KMS-11 (cell line): ENCODE results near the gene GREB1L.

Source experiments
- H2AFZ ChIP-seq: fragments of 200-600 bp; sonication (generic); 2 replicates; pipeline ENCODE4 v1.6.1; 2016; ENCODE audit warnings: antibody characterized with exemption, mixed run types, low read depth
- H3K27ac ChIP-seq: fragments of 200-600 bp; sonication (generic); 2 replicates; pipeline ENCODE4 v1.6.1; 2016; ENCODE audit warnings: mild to moderate bottlenecking, mixed run types
- H3K27me3 ChIP-seq: fragments of 200-600 bp; sonication (generic); 2 replicates; pipeline ENCODE4 v1.6.1; 2017; ENCODE audit warnings: mild to moderate bottlenecking, low read depth, mixed run types, moderate library complexity; ENCODE audit not compliant: insufficient read depth
- H3K36me3 ChIP-seq: fragments of 200-600 bp; sonication (generic); 2 replicates; pipeline ENCODE4 v1.6.1; 2017; ENCODE audit warnings: mild to moderate bottlenecking, mixed run types; ENCODE audit not compliant: insufficient read depth
- H3K4me1 ChIP-seq: fragments of 200-600 bp; sonication (generic); 2 replicates; pipeline ENCODE4 v1.6.1; 2016; ENCODE audit warnings: mild to moderate bottlenecking, low read depth, mixed run types; ENCODE audit not compliant: poor library complexity, severe bottlenecking
- H3K4me2 ChIP-seq: fragments of 200-600 bp; sonication (generic); 2 replicates; pipeline ENCODE4 v1.7.0; 2016; ENCODE audit warnings: mild to moderate bottlenecking, mixed run types
- H3K4me3 ChIP-seq: fragments of 200-600 bp; sonication (generic); IDR thresholded peaks from 2 replicates; pipeline ENCODE4 v1.6.1; 2017; ENCODE audit warnings: low read depth, low read length, mixed read lengths; ENCODE audit not compliant: insufficient read depth
- H3K79me2 ChIP-seq: fragments of 200-600 bp; sonication (generic); 2 replicates; pipeline ENCODE4 v1.6.1; 2016; ENCODE audit warnings: low read depth, mixed run types; ENCODE audit not compliant: insufficient read depth
- H3K9ac ChIP-seq: fragments of 200-600 bp; sonication (generic); 2 replicates; pipeline ENCODE4 v1.6.1; 2016; ENCODE audit warnings: mild to moderate bottlenecking, mixed run types
- H4K20me1 ChIP-seq: fragments of 200-600 bp; sonication (generic); 2 replicates; pipeline ENCODE4 v1.6.1; 2016; ENCODE audit warnings: mild to moderate bottlenecking, mixed run types; ENCODE audit not compliant: insufficient read depth
- TF ChIP-seq, protein P1 (sequence below): fragments of 200-600 bp; sonication (generic); conservative IDR thresholded peaks from 2 replicates; pipeline ENCODE4 v1.6.1; 2017; ENCODE audit warnings: low read depth, mild to moderate bottlenecking, antibody characterized with exemption, low read length, moderate library complexity, mixed read lengths

Gene GREB1L

DNA sequence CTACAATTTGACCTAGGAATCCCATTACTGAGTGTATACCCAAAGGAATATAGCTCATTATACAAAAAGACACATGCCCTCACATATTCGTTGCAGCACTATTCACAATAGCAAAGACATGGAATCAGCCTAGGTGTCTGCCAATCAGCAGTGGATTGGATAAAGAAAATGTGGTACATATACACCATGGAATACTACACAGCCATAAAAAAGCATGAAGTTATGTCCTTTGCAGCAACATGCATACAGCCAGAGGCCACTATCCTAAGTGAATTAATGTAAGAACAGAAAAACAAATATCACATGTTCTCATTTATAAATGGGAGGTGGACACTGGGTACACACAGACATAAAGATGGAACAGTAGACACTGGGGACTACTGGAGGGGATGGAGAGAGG is 54.0 kb downstream of the GREB1L start:
- Histone ChIP-seq H2AFZ (no peak overlapping the region), H3K9ac (no peak overlapping the region), H4K20me1 (no peaks in the 10 kb centered on the region), H3K79me2 (no peaks in the 10 kb centered on the region), H3K4me2 (no peak overlapping the region), H3K4me1 (no peaks in the 10 kb centered on the region), H3K27ac (no peak overlapping the region), H3K27me3 (no peaks in the 10 kb centered on the region), H3K4me3 (no peak overlapping the region), H3K36me3 (no peaks in the 10 kb centered on the region)
- TF ChIP-seq, protein P1, sequence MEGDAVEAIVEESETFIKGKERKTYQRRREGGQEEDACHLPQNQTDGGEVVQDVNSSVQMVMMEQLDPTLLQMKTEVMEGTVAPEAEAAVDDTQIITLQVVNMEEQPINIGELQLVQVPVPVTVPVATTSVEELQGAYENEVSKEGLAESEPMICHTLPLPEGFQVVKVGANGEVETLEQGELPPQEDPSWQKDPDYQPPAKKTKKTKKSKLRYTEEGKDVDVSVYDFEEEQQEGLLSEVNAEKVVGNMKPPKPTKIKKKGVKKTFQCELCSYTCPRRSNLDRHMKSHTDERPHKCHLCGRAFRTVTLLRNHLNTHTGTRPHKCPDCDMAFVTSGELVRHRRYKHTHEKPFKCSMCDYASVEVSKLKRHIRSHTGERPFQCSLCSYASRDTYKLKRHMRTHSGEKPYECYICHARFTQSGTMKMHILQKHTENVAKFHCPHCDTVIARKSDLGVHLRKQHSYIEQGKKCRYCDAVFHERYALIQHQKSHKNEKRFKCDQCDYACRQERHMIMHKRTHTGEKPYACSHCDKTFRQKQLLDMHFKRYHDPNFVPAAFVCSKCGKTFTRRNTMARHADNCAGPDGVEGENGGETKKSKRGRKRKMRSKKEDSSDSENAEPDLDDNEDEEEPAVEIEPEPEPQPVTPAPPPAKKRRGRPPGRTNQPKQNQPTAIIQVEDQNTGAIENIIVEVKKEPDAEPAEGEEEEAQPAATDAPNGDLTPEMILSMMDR: no peak

DNA sequence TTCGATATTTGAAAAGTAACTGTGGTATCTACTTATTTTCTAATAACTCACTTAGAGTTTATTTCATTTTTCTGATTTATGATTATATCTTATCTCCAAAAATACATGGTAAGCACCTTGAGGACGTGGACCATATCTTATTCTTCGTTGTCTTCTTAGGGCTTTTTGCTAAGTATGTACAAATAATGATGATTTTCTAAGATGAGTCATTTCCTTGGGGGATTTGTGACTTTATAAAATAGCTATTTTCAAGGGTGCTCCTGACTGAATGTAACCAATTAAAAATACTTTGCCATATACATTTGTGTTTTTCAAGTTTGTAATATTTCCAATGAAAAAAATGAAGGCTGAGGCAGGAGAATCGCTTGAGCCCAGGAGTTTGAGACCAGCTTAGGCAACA is 56.3 kb downstream of the GREB1L start:
- no peak overlapping the region for H3K4me3 ChIP-seq
- no peaks in the 10 kb centered on the region for H3K36me3 ChIP-seq
- H3K27me3 ChIP-seq: no peaks in the 10 kb centered on the region
- H2AFZ ChIP-seq: no peak overlapping the region
- H3K79me2 ChIP-seq: no peaks in the 10 kb centered on the region
- no peaks in the 10 kb centered on the region for H4K20me1 ChIP-seq
- H3K4me2 ChIP-seq: no peak overlapping the region
- no peak overlapping the region for H3K27ac ChIP-seq
- TF ChIP-seq, protein P1: no peak
- H3K9ac ChIP-seq: no peak overlapping the region
- no peaks in the 10 kb centered on the region for H3K4me1 ChIP-seq

DNA sequence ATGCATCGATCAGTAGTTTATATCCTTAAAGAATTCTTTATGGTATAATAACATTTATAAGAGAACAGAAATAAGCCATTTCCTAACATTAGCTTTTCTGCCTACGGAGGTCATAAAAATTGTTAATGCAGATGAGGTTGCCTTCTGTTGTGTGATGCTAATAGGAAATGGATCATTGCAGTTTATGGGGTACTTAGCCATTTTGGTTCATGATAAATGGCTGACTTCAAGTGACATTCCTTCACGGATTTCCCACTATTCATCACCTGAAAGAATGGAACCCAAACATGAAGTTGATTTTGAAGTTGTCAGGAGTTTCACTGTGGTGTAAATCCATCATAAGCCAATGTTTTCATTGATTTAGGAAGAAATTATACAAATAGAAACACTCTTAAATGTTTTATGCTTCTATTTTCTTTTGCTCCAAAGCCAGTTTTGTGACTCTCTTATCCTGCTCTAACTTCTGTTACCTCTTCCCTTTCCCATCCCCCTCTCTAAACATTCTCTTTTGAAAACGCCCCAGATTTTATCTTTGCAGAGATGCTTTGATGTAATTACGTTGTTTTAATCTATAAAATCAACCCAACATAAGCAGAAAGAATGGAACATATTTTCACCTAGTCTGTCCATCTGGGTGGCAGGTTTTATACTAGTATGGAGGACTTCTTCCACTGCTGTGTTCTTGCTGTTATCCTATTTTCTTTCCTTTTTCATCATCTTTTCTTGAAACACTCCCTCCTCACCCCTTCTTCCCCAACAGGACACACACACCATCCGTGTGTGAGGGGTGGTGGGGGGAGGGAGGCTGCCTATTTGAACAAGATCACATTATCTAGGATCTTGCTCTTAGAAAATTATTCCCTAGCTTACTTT is 58.2 kb downstream of the GREB1L start:
- TF ChIP-seq, protein P1: no peak
- no peaks in the 10 kb centered on the region for H4K20me1 ChIP-seq
- H3K4me3 ChIP-seq: no peak overlapping the region
- H3K9ac ChIP-seq: no peak overlapping the region
- no peaks in the 10 kb centered on the region for H3K79me2 ChIP-seq
- H2AFZ ChIP-seq: no peak overlapping the region
- H3K27me3 ChIP-seq: no peaks in the 10 kb centered on the region
- no peak overlapping the region for H3K27ac ChIP-seq
- no peaks in the 10 kb centered on the region for H3K4me1 ChIP-seq
- no peak overlapping the region for H3K4me2 ChIP-seq
- H3K36me3 ChIP-seq: no peaks in the 10 kb centered on the region

DNA sequence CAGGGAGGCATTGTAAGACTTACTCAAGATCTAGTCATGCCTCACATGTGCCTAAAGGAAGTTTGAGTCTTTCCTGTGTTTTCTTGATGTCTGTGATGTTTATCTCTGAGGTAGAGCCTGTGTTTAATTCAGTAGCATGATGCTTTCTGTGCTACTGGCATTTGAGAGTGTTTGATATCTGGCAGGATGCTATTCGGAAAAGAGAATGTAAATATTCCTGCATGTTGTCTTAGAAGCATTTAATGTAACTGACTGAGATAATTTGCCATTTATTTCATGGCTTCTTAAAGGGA is 58.8 kb downstream of the GREB1L start:
- Histone ChIP-seq H3K9ac (no peak overlapping the region), H4K20me1 (no peaks in the 10 kb centered on the region), H3K4me1 (no peaks in the 10 kb centered on the region), H3K27ac (no peak overlapping the region), H3K36me3 (no peaks in the 10 kb centered on the region), H3K79me2 (no peaks in the 10 kb centered on the region), H3K4me2 (no peak overlapping the region), H2AFZ (no peak overlapping the region), H3K4me3 (no peak overlapping the region), H3K27me3 (no peaks in the 10 kb centered on the region)
- TF ChIP-seq, protein P1: no peak
